Activated naive CD8-positive, alpha-beta T cell treated with anti-CD3 and anti-CD28 coated beads, Interleukin-2, amount 50 U/mL, for 16 hours (primary cell): ENCODE measurements around the gene METTL25B.

ENCODE experiments used
- DNase-seq: peaks from one replicate; pipeline ENCODE4 v3.0.0-alpha.2; 2020; ENCODE audit warnings: low read depth, low spot score

METTL25B gene

DNA sequence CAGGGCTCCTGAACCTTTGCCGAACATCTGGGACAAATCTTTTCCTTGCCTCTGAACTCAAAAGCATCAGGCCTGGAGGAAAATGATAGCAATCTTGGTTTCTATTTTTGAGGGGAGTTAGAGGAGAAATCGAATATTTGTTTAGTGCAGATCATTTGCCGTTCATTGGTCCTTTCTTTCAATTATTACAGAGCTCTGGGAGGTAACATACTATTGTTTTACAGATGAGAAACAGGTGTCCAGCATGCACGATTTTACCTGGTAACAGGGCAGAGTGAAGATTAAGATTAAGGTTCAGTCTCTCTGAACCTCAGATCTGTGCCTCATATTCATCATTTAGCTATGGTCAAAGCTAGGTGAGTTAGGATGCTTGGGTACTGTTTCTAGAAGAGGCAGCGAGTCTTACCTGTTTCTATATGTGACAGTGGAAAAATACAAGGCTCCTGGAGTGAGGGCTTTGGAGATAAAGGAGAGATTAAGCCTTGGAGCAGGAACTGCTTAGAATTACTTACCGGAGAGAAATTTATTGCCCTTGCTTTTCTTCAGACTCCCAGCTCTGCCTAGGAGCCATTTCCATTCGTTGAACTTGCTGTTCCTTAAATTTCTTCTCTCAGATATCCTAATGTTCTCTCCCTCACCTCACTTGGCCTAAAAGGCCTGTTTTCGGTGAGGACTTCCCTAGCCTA is 40.5 kb downstream of the METTL25B start:
- no peak for DNase-seq

- DNase-seq = no peak
These were observed 44.0 kb downstream of the METTL25B start for GRCh38 chr1:156772222-156772621.

DNA sequence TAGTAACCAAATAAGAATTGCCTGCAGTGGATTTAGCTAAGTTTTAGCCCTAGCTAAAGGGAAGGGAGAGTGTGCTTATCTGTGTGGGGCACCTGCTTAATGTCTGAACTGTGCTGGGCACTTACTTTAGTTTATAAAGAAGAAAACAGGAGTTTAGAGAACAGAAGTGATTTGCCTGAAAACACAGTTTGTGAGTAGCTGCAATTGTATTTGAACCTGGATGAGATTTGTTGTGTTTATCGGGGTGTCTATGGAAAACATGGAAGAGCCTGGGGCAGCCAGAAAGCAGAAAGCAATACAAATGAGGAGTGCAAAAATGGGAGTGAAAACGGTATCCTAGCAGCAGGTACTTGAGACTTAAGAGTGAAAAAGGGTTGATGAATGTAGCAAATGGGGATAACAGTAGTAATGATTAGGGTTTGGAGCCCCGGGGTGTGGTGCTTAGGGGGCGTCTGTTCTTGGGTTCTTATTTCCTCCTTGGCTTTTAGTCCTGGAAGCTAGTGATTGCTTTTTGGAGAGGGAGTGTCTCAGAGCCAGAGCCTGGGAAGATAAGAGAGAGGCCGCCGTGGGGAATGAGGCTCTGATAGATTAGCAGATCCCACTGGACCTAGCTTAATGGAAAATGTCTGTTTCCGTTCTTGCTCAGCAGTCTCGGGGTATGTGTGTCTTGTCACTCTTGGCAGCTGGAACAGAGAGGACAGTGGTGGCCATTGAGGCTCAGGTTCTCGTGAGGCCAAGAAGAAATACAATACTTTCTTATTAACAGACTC is 44.6 kb downstream of the METTL25B start:
- no peak for DNase-seq

DNA sequence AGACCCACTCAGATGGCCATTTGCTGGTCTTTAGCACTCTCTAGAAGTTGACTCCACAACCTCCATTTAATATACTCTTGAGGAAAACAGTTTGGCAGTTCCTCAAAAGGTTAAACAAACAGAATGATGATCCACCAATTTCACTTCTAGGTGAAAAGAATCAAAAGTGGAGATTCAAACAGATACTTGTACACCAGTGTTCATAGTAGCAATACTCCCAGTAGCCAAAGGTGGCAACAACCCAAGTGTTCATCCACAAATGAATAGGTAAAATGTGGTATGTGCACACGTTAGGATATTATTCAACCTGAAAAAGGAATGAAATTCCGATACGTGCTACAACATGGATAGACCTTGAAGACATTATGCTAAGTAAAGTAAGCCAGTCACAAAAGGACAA is 45.3 kb downstream of the METTL25B start:
- no peak for DNase-seq

GRCh38 chr1:156775799-156776198 is 47.5 kb downstream of the METTL25B start:
- DNase-seq = no peak

DNA sequence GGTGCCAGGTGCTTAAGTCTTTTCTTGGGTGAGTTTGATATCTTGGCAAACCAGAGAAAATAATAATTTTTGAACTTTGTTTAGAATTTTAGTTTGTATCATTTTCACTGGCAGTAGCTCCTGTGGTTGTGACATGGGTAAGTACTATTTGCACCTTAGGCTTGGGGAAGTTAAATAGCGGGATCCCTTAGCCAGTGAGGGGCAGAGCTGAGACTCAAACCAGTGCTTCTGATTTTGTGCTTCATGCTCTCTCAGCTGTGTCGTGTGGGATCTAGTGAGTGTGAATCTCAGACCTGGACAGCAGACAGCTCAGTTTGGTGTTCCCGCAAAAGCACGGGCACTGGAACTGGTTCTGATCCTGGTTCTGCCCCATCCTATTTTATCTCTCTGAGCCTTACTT is 48.7 kb downstream of the METTL25B start:
- DNase-seq = no peak

DNA sequence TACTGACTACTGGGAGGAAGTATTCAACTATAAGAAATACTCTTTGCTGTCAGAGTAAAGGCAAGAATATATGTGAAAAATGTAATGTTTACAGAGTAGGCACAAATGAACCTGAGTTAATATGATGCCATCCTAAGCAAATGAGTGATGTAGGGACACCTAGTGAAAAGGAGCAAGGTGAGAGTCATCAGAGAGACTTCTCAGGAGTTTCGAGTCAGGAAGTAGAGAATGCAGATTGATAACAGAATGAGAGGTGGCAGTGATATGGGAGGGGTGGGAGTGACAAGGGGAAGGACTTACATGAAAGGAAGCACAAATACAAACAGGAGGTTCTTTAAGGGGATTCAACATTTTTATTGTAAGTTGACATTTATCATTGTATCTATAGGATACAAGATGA is 49.3 kb downstream of the METTL25B start:
- no peak for DNase-seq

GRCh38 chr1:156781585-156782186 is 53.4 kb downstream of the METTL25B start:
- no peak for DNase-seq

GRCh38 chr1:156785458-156785857 is 57.2 kb downstream of the METTL25B start:
- DNase-seq = no peak
